Measurements from ENCODE around the gene RAB6B.

Gene RAB6B

DNA sequence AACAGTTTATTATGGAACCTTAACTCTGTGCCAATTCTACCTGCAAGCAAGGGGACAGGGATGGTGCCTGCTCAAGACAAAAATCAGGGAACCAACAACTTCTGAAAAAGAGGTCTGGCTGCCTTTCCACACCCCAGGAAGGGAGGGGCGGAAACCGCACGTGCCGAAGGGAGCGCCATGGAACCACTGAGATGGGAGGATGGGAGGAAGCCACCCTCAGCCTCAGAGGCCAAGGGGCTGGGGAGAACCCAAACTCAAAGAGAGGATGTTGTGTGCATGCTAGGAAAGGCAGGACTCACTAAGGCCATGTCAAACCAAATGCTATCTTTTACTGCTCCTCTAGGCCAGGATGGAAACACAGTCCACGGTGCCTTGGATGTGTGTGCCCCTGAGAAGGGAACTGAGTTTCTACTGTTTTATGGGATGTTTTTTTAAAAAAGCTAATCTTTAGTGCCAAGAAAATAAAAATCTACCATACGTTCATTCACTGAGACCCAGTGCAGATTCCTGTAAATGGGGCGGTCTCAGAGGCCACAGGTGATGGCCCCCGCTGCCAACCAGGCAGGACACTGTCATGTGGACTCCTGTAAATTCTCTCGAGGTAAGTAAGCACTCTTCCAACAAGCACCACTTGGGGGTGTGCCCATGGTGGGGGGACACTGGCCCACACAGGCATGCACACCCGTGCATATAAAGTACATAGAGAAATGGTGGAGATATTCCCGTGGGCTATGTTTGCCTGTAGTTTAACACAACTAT, 69.5 kb downstream of the RAB6B start:
- Mint-ChIP-seq H3K36me3 (ENCODE audit: low read depth) (peaks cover 38% of the 10 kb centered on the region), H3K9me3 (no peaks in the 10 kb centered on the region), H3K27ac (no peak overlapping the region), H3K27me3 (ENCODE audit: low read depth, poor library complexity) (peaks cover 4% of the 10 kb centered on the region), H3K4me3 (no peak overlapping the region), H3K4me1 (no peaks in the 10 kb centered on the region)
- TF ChIP-seq, protein P1, sequence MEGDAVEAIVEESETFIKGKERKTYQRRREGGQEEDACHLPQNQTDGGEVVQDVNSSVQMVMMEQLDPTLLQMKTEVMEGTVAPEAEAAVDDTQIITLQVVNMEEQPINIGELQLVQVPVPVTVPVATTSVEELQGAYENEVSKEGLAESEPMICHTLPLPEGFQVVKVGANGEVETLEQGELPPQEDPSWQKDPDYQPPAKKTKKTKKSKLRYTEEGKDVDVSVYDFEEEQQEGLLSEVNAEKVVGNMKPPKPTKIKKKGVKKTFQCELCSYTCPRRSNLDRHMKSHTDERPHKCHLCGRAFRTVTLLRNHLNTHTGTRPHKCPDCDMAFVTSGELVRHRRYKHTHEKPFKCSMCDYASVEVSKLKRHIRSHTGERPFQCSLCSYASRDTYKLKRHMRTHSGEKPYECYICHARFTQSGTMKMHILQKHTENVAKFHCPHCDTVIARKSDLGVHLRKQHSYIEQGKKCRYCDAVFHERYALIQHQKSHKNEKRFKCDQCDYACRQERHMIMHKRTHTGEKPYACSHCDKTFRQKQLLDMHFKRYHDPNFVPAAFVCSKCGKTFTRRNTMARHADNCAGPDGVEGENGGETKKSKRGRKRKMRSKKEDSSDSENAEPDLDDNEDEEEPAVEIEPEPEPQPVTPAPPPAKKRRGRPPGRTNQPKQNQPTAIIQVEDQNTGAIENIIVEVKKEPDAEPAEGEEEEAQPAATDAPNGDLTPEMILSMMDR (IDR thresholded peaks at IDR 0.05): no peak
- DNase-seq: no peak

DNA sequence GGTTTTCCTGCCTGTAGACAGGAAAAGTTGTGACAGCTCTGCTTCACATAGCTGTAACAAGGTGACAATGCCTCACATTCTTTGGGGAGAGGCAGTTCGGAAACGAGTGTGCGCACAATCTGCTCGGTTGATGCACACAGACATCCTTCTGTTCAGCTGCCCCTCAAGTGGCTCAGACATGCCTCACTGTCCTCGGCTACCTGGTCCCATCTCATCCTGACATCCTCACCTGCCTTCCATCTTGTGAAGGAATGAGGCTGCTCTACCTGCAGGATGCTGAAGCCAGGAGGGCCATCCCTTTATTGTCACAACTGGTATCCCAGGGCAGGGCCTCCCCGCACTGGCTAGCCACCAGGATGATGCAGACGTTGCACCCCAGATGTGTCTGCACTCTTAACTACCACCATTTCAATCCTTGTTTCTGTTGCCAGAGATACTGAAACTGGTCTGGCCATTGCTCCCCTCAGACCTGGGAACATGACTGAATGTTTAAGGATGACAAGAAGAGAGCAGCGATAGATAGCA, 70.7 kb downstream of the RAB6B start:
- no peak overlapping the region for H3K4me3 Mint-ChIP-seq
- H3K4me1 Mint-ChIP-seq: no peaks in the 10 kb centered on the region
- peaks cover 50% of the 10 kb centered on the region for H3K36me3 Mint-ChIP-seq (ENCODE audit: low read depth)
- TF ChIP-seq, protein P1 (IDR thresholded peaks at IDR 0.05): no peak
- H3K9me3 Mint-ChIP-seq: no peaks in the 10 kb centered on the region
- H3K27ac Mint-ChIP-seq: peak overlapping the region; percentile 64
- no peak for DNase-seq
- peaks cover 3% of the 10 kb centered on the region for H3K27me3 Mint-ChIP-seq (ENCODE audit: low read depth, poor library complexity)

DNA sequence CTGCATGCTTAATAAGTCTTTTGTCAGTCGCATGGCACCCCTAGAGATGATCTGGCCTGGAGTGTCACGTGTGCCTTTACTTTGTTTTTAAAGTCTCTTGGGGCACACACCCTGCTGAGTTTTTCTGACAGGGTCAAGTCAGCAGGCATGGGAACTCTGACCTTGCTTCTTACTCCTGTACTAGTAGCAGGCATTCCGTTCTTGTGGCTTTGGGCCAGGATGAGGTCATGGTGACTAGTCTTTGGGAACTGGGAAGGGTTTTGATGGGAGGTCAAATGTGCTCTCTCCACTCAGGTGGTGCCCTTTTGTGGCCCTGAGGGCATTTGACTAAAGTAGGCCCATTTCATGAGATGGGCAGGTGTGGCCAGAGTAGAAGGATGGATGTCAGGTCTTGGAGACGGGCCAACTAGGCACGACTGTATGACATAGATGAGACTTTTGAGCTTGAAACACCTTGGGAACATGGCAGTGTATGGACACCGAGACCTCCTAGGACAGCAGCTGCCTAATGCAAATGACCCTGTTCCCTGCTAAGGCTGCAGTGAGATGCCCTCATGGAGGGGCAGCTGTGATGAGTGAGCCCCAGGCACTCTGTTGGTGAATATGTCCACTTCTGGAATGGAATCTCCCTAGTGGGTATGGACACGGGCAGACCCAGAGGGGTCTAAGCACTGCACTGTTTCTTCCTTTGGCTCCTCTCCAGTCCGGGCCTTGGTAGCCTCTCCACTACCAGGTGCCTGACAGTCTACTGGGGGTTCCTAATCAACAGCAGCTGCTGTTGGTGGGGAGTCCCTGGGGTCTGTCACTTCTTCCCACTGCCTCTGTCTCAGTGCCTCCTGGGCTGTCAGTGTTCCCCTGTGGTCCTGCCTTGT, 73.7 kb downstream of the RAB6B start:
- no peak overlapping the region for H3K4me3 Mint-ChIP-seq
- no peaks in the 10 kb centered on the region for H3K9me3 Mint-ChIP-seq

DNA sequence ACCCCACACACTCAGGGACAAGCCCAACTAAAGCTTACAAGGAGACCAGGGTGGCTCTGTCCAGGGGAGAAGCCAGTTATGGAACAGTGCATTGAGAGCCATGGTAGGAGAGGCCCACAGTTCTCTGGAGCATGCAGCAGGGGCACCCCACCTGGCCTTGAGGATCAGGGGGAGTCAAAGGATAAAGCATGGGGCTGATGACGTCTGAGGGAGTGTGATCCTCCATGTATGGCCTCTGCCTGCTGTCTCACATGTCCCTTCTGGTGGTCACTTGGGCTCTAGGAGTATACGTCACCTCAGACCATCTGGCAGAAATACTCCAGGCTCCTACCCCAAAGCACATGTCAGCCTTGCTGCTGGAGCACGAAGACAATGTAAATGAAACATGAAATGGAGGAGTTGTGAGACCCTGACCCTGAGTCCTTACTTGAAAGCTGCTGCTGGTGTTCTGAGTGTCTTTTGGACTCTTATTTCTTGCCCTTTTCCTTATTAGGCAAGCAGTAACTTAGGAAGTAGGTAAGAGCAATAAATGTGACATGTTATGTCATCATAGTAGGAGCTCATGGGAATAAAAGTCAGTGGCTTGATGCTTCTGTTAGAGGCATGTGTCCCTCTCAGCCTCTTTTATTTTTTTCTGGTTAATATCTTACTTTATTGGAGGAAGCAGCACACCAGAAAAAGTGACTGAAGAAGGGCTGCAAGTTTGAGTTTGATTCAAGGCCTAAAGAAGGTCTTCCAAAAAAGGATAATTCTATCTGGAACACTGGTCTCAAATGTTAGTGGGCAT, 74.6 kb downstream of the RAB6B start:
- no peaks in the 10 kb centered on the region for H3K4me1 Mint-ChIP-seq
- no peak for DNase-seq
- peaks cover 50% of the 10 kb centered on the region for H3K36me3 Mint-ChIP-seq (ENCODE audit: low read depth)
- TF ChIP-seq, protein P1 (IDR thresholded peaks at IDR 0.05): no peak
- H3K27me3 Mint-ChIP-seq (ENCODE audit: low read depth, poor library complexity): no peaks in the 10 kb centered on the region
- peak overlapping the region; percentile 78 for H3K27ac Mint-ChIP-seq
- no peak overlapping the region for H3K4me3 Mint-ChIP-seq
- H3K9me3 Mint-ChIP-seq: no peaks in the 10 kb centered on the region

More for the DNA sequence above, 73.7 kb downstream of the RAB6B start:
- TF ChIP-seq, protein P1 (IDR thresholded peaks at IDR 0.05): no peak
- H3K27me3 Mint-ChIP-seq (ENCODE audit: low read depth, poor library complexity): no peaks in the 10 kb centered on the region
- no peaks in the 10 kb centered on the region for H3K4me1 Mint-ChIP-seq
- peaks cover 50% of the 10 kb centered on the region for H3K36me3 Mint-ChIP-seq (ENCODE audit: low read depth)
- DNase-seq: no peak
- peak overlapping the region; percentile 9 for H3K27ac Mint-ChIP-seq

DNA sequence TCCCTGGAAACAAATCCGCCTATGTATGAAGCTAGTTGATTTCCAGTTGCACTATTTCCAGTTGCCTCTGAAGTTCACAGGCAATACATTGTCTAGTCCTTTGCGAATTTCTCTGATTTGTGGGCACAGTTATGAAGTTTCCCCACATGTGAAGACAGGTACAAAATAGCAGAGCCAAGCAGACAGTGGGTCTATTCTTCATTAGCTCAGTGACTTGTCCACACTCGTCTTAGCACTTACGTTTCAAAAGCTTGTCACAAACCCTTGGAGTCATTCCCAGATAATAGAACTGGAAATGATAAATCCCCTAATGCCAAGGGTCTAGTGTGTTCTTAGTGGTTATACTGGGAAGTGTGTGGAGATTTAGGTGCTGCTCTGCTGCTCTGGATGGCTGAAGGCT, 75.6 kb downstream of the RAB6B start:
- H3K4me1 Mint-ChIP-seq: no peaks in the 10 kb centered on the region
- peaks cover 45% of the 10 kb centered on the region for H3K36me3 Mint-ChIP-seq (ENCODE audit: low read depth)
- DNase-seq: no peak
- TF ChIP-seq, protein P1 (IDR thresholded peaks at IDR 0.05): no peak
- H3K27ac Mint-ChIP-seq: no peak overlapping the region
- no peaks in the 10 kb centered on the region for H3K9me3 Mint-ChIP-seq
- H3K27me3 Mint-ChIP-seq (ENCODE audit: low read depth, poor library complexity): no peaks in the 10 kb centered on the region
- H3K4me3 Mint-ChIP-seq: no peak overlapping the region

All from nephron progenitor cell (in vitro differentiated cells).